ENCODE data around the gene IL10. TPM values are rescaled to one million over a fixed set of nuclear protein-coding genes. Genes with fewer than 3 reads are reported as not detected.

The IL10 gene
- total RNA-seq, 1 donor from 2014 or later, result not detected

DNA sequence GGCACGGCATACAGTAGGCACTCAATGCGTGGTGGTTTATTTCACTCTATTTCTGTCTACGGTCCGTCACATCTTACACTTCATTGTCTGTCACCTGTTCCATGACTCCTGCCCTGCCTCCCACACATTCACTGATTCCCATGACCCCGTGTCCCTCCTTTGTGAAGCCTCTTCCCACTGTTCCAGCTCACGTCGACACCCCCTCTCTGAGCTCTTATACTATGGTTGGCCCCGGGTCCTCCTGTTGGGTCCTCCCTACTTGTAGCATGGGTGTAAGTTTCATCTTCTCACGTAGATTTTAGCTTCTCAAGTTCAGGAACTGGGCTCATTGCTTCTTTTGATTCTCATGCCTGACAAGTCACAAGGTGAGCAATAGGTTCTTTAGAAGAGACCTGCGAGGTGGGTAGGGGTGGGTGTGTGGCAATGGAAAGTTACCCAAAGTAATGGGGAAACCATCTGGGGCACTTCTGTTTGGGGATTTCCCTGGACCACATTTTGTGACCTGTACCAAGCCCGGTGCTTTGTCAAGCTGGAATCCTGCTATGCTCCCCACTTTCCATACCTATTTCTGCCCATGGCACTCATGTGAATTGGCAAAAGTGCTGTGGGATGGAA, 22.1 kb upstream of the IL10 start:
- no peak overlapping the region for H3K27ac Mint-ChIP-seq (ENCODE audit: unreplicated experiment)
- H3K4me1 Mint-ChIP-seq (ENCODE audit: low read depth, unreplicated experiment), result no peaks in the 10 kb centered on the region
- DNase-seq, result no peak
- TF ChIP-seq CTCF (IDR thresholded peaks at IDR 0.05; ENCODE audit: partially characterized antibody, unreplicated experiment), result no peak
- H3K9me3 Mint-ChIP-seq (ENCODE audit: unreplicated experiment), result no peaks in the 10 kb centered on the region
- H3K27me3 Mint-ChIP-seq (ENCODE audit: unreplicated experiment), result peaks cover 3% of the 10 kb centered on the region
- H3K36me3 Mint-ChIP-seq (ENCODE audit: unreplicated experiment), result no peaks in the 10 kb centered on the region
- H3K4me3 Mint-ChIP-seq (ENCODE audit: unreplicated experiment), result no peak overlapping the region

DNA sequence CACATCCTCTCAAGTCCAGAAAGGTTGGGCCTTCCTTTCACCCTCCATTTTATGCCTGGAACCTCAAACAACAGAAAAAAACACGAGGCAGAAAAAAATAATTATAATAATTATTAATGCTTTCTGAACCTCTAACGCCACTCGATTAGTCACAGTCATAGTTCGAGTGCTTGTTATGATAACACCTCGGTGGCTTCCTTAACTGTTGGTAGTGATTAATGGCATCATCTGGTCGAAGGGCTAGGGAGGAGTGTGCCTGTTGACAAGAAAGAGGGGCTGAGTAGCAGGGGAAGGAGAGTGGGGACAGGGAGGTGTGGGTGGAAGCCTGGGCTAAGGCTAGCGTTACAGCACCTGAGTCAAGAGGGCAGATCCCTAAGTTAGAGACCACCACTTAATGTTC, 21.3 kb upstream of the IL10 start:
- no peaks in the 10 kb centered on the region for H3K36me3 Mint-ChIP-seq (ENCODE audit: unreplicated experiment)
- peaks cover 3% of the 10 kb centered on the region for H3K27me3 Mint-ChIP-seq (ENCODE audit: unreplicated experiment)
- H3K27ac Mint-ChIP-seq (ENCODE audit: unreplicated experiment), result no peak overlapping the region
- DNase-seq, result no peak
- TF ChIP-seq CTCF (IDR thresholded peaks at IDR 0.05; ENCODE audit: partially characterized antibody, unreplicated experiment), result no peak
- H3K4me1 Mint-ChIP-seq (ENCODE audit: low read depth, unreplicated experiment), result no peaks in the 10 kb centered on the region
- H3K9me3 Mint-ChIP-seq (ENCODE audit: unreplicated experiment), result no peaks in the 10 kb centered on the region
- H3K4me3 Mint-ChIP-seq (ENCODE audit: unreplicated experiment), result no peak overlapping the region

- peaks cover 3% of the 10 kb centered on the region for H3K27me3 Mint-ChIP-seq (ENCODE audit: unreplicated experiment)
- H3K9me3 Mint-ChIP-seq (ENCODE audit: unreplicated experiment), result no peaks in the 10 kb centered on the region
- no peak for TF ChIP-seq CTCF (IDR thresholded peaks at IDR 0.05; ENCODE audit: partially characterized antibody, unreplicated experiment)
- no peaks in the 10 kb centered on the region for H3K4me1 Mint-ChIP-seq (ENCODE audit: low read depth, unreplicated experiment)
- no peak for DNase-seq
- H3K4me3 Mint-ChIP-seq (ENCODE audit: unreplicated experiment), result no peak overlapping the region
- no peaks in the 10 kb centered on the region for H3K36me3 Mint-ChIP-seq (ENCODE audit: unreplicated experiment)
- H3K27ac Mint-ChIP-seq (ENCODE audit: unreplicated experiment), result no peak overlapping the region
These were observed 20.8 kb upstream of the IL10 start for GRCh38 chr1:206792939-206793607.

GRCh38 chr1:206790502-206791250, 18.4 kb upstream of the IL10 start:
- Mint-ChIP-seq H3K27ac (ENCODE audit: unreplicated experiment) (no peak overlapping the region), H3K27me3 (ENCODE audit: unreplicated experiment) (peaks cover 3% of the 10 kb centered on the region), H3K4me1 (ENCODE audit: low read depth, unreplicated experiment) (no peaks in the 10 kb centered on the region), H3K36me3 (ENCODE audit: unreplicated experiment) (no peaks in the 10 kb centered on the region), H3K4me3 (ENCODE audit: unreplicated experiment) (no peak overlapping the region), H3K9me3 (ENCODE audit: unreplicated experiment) (no peaks in the 10 kb centered on the region)
- no peak for TF ChIP-seq CTCF (IDR thresholded peaks at IDR 0.05; ENCODE audit: partially characterized antibody, unreplicated experiment)
- DNase-seq, result no peak
